Body of pancreas (tissue), 4 donors: ENCODE data around the gene THSD7A. TPM values are rescaled to one million over a fixed set of nuclear protein-coding genes. Genes with fewer than 3 reads are reported as not detected.

Experiments
- ATAC-seq: fragments of 150-250 bp; one replicate; pipeline ENCODE4 v1.9.1; 2016
- DNase-seq, 4 donors: peaks; one replicate each; pipeline ENCODE4 v3.0.0-alpha.2; 2019
- H3K27ac ChIP-seq, 4 donors: fragments of 200-600 bp; sonication (generic); 1 replicate in 3 of 4; 2 replicates in 1 of 4; pipeline versions ENCODE4 v1.5.1 to v1.6.1; 2016 to 2019; ENCODE audit warnings: mild to moderate bottlenecking in 1 of 4, mixed read lengths in 1 of 4, moderate library complexity in 1 of 4
- H3K27me3 ChIP-seq, 2 donors: fragments of 200-600 bp; sonication (generic); one replicate each; pipeline ENCODE4 v1.6.0; 2016; ENCODE audit warnings: mild to moderate bottlenecking in 1 of 2
- H3K36me3 ChIP-seq, 2 donors: fragments of 200-600 bp; sonication (generic); replicated peaks in 1 of 2; 2 replicates each; pipeline ENCODE4 v1.5.1; 2016; ENCODE audit warnings: low read depth in 2 of 2; ENCODE audit not compliant: insufficient read depth in 1 of 2
- H3K4me1 ChIP-seq: fragments of 200-600 bp; sonication (generic); one replicate; pipeline ENCODE4 v1.6.0; 2016
- H3K4me3 ChIP-seq, 2 donors: fragments of 200-600 bp; sonication (generic); 1 replicate in 1 of 2; 2 replicates in 1 of 2; pipeline ENCODE4 v1.5.1; 2016 to 2019
- H3K9me3 ChIP-seq, 3 donors: fragments of 200-600 bp; sonication (generic); 1 replicate in 2 of 3; 2 replicates in 1 of 3; pipeline ENCODE4 v1.5.1; 2016
- CTCF ChIP-seq, 7 experiments: fragments of 450-650 bp in 4 of 7; fragments of 200-600 bp in 3 of 7; sonication (generic) in 3 of 7; IDR thresholded peaks; one replicate each; pipeline ENCODE4 v1.5.1; 2016 to 2019; ENCODE audit warnings: antibody characterized with exemption in 7 of 7
- POLR2A ChIP-seq, 3 donors: fragments of 450-650 bp; IDR thresholded peaks; one replicate each; pipeline ENCODE4 v1.6.1; 2016; ENCODE audit warnings: antibody characterized with exemption in 3 of 3, mild to moderate bottlenecking in 2 of 3
- WGBS, 2 donors: methylation state at CpG; one replicate each; pipeline ENCODE4 v1.1.5; 2017; 5-methylcytosine and 5-hydroxymethylcytosine counted together
- intact Hi-C: fragments of 100-400 bp; cut with DNase I; formaldehyde crosslinking; loops from one replicate; pipeline ENCODE4 v1.15.1; 2023
- total RNA-seq, 2 donors: library from RNA; depleted of rRNA; stranded (reverse); fragments of >200 nt; gene quantifications; one replicate each; pipeline ENCODE4 v1.1.0, GENCODE V29; 2016

The THSD7A gene
- total RNA-seq, 2 donors from 2014 or later: 0.66 to 7.0 TPM

GRCh38 chr7:11601761-11602160 is 230.2 kb downstream of the THSD7A start:
- no peaks in the 10 kb centered on the region for H3K36me3 ChIP-seq
- intact Hi-C loops: no loop called here
- no peaks in the 10 kb centered on the region for H3K9me3 ChIP-seq
- TF ChIP-seq CTCF (IDR thresholded peaks at IDR 0.05) (no peak), POLR2A (IDR thresholded peaks at IDR 0.05) (no peak)
- H3K27ac ChIP-seq: no peak overlapping the region
- DNase-seq (no peak), ATAC-seq (no peak)
- no peaks in the 10 kb centered on the region for H3K27me3 ChIP-seq
- no peak overlapping the region for H3K4me3 ChIP-seq
- no peaks in the 10 kb centered on the region for H3K4me1 ChIP-seq

- H3K36me3 ChIP-seq: no peaks in the 10 kb centered on the region
- ATAC-seq: no peak
- 52 to 55% methylated on average over 5 of the region's 5 CpGs for WGBS, 2 donors
Observed at GRCh38 chr7:11593322-11593721, 238.7 kb downstream of the THSD7A start.

GRCh38 chr7:11592699-11593098 is 239.3 kb downstream of the THSD7A start:
- WGBS, 2 donors: 28 to 38% methylated on average over 3 of the region's 3 CpGs
- ATAC-seq: peak; percentile 78
- no peak for TF ChIP-seq POLR2A (IDR thresholded peaks at IDR 0.05)
- no peak for TF ChIP-seq CTCF (IDR thresholded peaks at IDR 0.05)
- Histone ChIP-seq H3K27ac (no peak overlapping the region), H3K4me1 (peaks cover 12% of the 10 kb centered on the region), H3K27me3 (no peaks in the 10 kb centered on the region), H3K9me3 (no peaks in the 10 kb centered on the region), H3K36me3 (no peaks in the 10 kb centered on the region), H3K4me3 (no peak overlapping the region)
- intact Hi-C loops: no loop called here
- peak in 2 of 4 donors; percentile 13 to 17 for DNase-seq

More at GRCh38 chr7:11593322-11593721, 238.7 kb downstream of the THSD7A start:
- peak overlapping the region in 1 of 4 donors; percentile 42 for H3K27ac ChIP-seq
- H3K4me1 ChIP-seq: peaks cover 12% of the 10 kb centered on the region
- DNase-seq: no peak
- TF ChIP-seq CTCF (IDR thresholded peaks at IDR 0.05) (no peak), POLR2A (IDR thresholded peaks at IDR 0.05) (no peak)
- no peaks in the 10 kb centered on the region for H3K27me3 ChIP-seq
- intact Hi-C loops: no loop called here
- no peaks in the 10 kb centered on the region for H3K9me3 ChIP-seq
- H3K4me3 ChIP-seq: no peak overlapping the region

GRCh38 chr7:11591943-11592342 is 240.1 kb downstream of the THSD7A start:
- Histone ChIP-seq H3K27ac (no peak overlapping the region), H3K27me3 (no peaks in the 10 kb centered on the region), H3K9me3 (no peaks in the 10 kb centered on the region), H3K4me1 (peaks cover 12% of the 10 kb centered on the region), H3K4me3 (no peak overlapping the region), H3K36me3 (no peaks in the 10 kb centered on the region)
- no peak for DNase-seq
- no peak for ATAC-seq
- TF ChIP-seq CTCF (IDR thresholded peaks at IDR 0.05): no peak
- no peak for TF ChIP-seq POLR2A (IDR thresholded peaks at IDR 0.05)
- intact Hi-C loops: no loop called here

GRCh38 chr7:11591055-11591633 is 240.9 kb downstream of the THSD7A start:
- Histone ChIP-seq H3K4me1 (peaks cover 12% of the 10 kb centered on the region), H3K27ac (no peak overlapping the region), H3K4me3 (no peak overlapping the region), H3K36me3 (no peaks in the 10 kb centered on the region), H3K9me3 (no peaks in the 10 kb centered on the region), H3K27me3 (no peaks in the 10 kb centered on the region)
- 70 to 81% methylated on average over 6 of the region's 6 CpGs for WGBS, 2 donors
- intact Hi-C loops: no loop called here
- ATAC-seq: no peak
- no peak for DNase-seq
- no peak for TF ChIP-seq CTCF (IDR thresholded peaks at IDR 0.05)
- no peak for TF ChIP-seq POLR2A (IDR thresholded peaks at IDR 0.05)
